ENCODE results near the gene PRICKLE3. TPM values are rescaled to one million over a fixed set of nuclear protein-coding genes. Genes with fewer than 3 reads are reported as not detected.

Gene PRICKLE3, protein sequence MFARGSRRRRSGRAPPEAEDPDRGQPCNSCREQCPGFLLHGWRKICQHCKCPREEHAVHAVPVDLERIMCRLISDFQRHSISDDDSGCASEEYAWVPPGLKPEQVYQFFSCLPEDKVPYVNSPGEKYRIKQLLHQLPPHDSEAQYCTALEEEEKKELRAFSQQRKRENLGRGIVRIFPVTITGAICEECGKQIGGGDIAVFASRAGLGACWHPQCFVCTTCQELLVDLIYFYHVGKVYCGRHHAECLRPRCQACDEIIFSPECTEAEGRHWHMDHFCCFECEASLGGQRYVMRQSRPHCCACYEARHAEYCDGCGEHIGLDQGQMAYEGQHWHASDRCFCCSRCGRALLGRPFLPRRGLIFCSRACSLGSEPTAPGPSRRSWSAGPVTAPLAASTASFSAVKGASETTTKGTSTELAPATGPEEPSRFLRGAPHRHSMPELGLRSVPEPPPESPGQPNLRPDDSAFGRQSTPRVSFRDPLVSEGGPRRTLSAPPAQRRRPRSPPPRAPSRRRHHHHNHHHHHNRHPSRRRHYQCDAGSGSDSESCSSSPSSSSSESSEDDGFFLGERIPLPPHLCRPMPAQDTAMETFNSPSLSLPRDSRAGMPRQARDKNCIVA
- polyA plus RNA-seq (ENCODE audit: insufficient read length in 3 of 3), result 1 to 10 TPM; 3.2 to 4.6 (median 3.8) TPM

DNA sequence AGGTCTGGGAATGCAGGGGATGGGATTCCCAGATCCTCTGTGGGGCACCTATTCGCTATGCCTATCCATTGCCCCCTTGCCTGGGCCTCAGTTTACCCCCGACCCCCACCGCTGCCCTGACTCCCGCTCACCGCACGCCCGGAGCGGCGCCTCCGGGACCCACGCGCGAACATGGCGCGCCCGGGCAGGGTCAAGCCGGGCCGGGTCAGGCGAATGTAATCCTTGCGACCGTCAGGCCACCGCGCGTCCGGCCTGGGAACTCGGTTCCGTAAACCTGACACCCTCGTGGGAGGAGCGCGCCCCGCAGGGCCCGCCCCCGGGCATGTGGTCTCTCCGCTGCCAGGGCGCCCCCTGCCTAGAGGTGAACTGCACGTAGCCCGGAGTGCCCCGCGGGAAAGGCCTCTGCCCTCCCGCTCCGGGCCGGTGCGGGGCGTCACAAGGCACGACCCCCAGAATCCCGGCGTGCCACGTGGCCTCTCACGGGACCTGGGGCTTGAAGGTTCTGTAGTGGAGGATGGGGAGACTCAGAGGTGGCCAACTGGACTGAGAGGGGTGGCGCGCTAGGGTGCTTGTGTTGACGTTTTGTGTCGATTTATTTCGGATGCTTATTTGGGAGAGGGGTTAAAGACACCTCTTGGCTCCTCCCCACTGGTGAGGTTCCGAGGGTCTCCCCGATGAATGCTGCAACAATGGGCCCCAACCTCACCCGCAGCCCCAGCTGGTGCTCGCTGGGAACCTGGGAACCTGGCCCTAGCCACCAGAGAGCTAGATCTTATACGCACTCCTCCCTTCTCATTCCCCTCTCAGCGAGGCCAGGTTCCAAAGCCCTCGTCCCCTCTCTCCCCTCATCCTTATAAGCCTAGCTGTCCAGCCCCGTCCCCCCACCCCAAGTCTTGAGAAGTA lies at the start of gene PRICKLE3:
TSS of gene PRICKLE3 (minus strand) at position 249 of the 903 bp plus-strand sequence. CDS start at position 173, 76 bp downstream.
- DNase-seq (ENCODE audit: low read depth in 3 of 3, low spot score in 2 of 3), result no peak

DNA sequence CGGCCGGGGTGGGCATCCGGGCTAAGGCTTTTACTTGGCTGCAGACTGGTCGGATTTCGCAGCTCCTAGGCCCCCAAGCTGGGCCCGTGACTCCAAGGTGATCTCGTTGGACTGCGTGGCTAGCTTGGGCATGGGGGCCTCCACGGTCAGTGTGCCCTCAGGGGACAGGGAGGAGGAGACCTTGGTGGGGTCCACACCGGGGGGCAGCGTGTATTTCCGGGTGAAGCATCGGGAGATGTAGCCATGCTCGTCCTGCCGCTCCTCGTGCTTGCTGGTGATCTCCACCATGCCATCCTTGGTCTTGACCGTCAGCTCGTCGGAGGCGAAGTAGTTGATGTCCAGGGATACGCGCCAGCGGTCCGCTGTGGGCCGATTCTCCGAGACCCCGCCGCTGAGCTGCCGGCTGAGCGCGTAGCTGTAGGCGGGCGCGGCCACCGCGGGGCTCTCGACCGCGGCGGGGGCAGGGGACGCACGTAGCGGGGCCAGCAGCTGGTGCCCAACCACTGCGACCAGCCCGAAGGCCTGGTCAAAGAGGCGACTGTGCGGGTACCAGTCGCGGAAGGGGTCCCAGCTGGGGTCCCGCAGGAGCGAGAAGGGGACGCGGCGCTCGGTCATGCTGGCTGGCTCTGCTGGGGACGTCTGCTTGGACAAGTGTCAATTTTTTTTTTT lies 47.8 kb upstream of the PRICKLE3 start:
- no peak for DNase-seq (ENCODE audit: low read depth in 3 of 3, low spot score in 2 of 3)

DNA sequence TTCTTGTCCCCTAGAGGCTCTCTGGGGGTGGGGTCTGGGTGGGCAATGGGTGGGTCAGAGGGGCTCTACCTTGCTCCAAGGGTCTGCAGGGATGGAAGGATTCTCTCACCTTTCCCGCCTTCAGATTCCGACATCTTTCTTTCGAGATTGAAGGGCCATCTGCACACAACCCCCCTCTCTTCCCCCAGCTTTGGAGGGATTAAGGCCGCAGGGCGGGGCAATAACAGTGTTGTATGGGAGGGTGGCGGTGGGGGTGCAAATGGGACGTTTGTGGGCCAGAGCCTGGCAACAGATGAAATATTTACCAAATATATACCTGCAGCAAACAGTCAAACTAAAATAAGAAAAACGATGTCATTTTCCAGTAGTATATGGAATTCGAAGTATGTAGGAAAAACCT lies 47.0 kb upstream of the PRICKLE3 start, which contains the start of gene CACNA1F:
TSS of gene CACNA1F (minus strand) at position 165 of the 400 bp plus-strand sequence. CDS start at position 134, 31 bp downstream.
- no peak for DNase-seq (ENCODE audit: low read depth in 3 of 3, low spot score in 2 of 3)

DNA sequence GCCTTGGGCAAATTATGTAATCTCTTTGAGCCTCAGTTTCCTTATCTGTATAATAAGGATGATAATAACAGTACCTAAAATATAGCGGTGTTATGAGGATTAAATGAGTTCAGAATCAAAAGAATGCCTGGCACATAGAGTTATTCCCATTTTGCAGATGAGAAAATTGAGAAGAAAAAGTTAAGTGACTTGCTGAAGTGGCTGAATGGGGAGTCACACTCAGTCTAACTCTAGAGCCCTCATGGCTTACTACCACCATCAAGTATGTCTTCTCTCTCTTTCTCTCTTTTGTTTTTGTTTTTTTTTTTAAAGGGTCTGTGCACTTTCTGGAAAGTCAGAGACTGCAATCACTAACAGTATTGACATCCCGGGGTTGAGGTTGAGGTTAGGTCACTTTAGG lies 46.4 kb upstream of the PRICKLE3 start:
- DNase-seq (ENCODE audit: low read depth in 3 of 3, low spot score in 2 of 3), result no peak

DNA sequence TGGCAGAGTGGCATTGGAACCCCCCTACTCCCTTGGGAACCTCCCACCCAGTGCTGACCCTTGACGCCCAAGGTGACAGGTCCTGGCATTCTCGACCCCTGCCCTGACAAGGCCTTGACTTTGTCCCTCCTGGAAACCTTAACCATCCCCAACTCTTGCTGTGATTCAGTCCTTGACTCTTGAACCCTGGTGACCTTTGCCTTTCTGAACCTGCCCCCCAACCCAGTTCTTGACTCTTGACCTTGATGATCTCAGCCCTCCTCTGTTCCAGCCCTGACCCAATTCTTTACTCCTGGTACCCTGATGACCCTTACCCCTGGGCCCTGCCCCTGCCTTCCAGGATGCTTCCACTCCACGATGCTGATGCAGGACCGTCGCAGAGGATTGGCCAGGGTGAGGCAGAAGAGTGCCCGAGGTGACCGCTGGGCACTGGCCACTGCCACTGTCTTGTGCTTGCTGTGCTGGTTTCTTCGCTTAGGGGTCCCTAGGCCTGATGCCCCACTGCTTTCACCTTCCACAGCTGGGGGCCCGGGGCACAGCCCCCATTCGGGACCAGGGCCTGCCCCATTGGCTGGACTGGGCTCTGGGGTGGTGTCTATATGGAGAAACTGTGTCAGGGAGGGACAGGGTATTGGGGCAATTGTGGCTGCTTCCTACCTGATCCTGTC lies 45.3 kb upstream of the PRICKLE3 start:
- no peak for DNase-seq (ENCODE audit: low read depth in 3 of 3, low spot score in 2 of 3)

DNA sequence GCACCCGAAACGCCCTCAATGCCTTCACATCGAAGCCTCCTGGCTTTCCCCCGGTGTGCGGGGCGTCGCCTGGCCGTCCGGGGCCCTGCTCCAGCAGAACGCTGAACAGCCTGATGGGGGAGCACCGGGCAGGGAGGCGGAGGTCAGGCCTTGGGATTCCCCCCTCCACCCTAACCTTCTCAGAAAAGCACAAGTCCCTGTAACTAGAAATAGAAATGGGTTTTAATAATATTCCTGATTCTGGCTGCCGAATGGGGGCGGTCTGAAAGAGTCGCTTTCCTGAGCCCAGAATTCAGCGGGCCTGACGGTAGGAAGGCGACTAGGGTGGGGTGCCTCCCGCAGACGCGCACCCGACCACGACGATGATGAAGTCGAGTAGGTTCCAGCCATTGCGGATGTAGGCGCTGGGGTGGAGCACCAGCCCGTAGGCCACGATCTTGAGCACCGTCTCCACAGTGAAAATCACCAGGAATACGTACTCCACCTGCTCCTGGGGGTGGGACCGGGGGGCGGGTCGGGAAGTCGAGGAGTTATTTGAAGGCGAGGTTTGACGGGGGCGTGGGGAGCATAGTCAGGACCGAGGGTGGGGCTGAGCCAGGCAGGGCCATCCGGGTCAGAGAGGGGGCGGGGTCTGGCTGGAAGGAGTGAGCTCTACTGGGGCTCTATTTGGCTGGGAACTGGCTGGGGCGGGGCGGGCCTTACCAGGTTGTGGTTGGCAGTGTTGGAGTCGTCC lies 44.5 kb upstream of the PRICKLE3 start:
- DNase-seq (ENCODE audit: low read depth in 3 of 3, low spot score in 2 of 3), result no peak

DNA sequence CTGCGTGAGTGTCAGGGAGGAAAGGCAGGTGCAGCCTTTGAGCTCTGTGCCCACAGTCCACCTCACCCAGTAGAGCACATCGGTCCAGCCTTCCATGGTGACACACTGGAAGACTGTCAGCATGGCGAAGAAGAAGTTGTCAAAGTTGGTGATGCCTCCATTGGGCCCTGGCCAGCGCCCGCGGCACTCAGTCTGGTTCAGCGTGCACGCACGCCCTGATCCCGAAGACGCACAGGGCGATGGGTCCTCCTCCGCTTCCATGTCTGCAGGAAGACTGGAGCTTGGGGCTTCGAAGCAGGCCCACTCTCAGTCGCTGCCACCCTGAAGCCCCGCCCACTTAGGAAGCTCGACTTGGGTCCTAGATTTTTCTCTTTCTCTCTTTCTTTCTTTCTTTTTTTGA lies 42.0 kb upstream of the PRICKLE3 start:
- no peak for DNase-seq (ENCODE audit: low read depth in 3 of 3, low spot score in 2 of 3)

DNA sequence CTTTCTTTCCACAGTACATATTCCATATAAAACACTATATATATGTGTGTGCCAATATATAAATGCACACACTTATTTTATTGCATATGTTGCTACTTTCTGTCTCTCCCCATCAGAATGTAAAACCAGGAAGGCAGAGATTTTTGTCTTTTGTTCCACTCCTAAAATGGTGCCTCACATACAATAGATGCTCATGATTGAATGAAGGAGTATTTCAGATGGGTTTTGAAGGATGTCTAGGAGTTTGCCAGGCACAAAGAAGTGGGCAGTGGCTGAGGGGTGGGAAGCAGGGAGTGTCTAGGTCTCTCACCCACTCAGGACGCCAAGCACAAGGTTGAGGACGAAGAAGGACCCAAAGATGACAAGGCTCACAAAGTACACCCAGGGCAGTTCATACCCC lies 41.6 kb upstream of the PRICKLE3 start:
- no peak for DNase-seq (ENCODE audit: low read depth in 3 of 3, low spot score in 2 of 3)

DNA sequence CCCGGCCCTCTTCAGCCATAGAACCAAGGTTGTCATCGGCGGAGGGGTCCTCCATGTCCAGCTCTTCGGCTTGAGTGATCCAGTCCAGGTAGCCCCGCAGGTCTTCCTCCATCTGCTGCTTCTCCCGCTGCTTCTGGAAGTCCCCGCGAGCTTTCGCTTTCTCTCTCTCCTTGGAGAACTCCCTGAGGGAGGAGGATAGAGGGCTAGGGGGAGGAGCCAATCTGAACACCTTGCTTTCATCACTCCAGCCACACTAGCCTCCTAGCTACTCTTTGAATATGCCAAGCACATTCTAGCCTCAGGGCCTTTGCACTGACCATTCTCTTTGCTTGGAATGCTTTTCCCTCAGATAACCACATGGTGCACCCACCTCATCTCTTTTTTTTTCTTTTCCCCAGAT lies 40.8 kb upstream of the PRICKLE3 start:
- no peak for DNase-seq (ENCODE audit: low read depth in 3 of 3, low spot score in 2 of 3)

DNA sequence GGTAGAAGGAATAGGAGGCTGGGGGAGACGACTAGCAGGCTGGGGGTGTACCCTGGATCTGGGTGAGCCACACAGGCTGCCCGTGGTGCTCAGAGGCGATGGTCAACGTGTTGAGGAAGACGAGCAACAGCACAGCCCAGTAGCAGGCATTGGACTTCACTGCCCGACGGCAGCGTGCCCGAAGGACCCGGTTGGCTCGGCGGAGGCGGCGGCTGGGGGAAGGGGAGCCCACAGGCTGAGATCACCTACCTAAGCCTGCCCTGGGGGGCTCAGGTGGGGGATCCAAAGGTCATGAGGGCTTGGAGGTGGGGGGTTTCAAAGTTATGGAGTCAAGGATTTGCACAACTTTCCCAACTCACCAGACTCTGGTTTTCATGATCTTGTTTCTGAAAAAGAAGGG lies 39.7 kb upstream of the PRICKLE3 start:
- no peak for DNase-seq (ENCODE audit: low read depth in 3 of 3, low spot score in 2 of 3)

DNA sequence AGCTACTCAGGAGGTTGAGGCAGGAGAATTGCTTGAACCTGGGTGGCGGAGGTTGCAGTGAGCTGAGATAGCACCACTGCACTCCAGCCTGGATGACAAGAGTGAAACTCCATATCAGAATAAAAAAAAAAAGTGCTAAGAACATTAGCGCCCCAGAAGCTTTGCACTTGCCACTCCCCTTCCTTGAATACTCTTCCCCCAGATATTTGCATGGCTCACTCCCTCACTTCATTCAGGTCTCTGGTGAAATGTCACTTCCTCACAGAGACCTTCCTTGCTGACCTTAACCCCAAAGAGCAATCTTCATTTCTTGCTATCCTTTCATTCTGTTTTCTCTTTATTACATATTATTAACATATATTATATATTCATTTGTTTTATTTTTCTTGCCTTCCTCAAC lies 35.7 kb upstream of the PRICKLE3 start:
- no peak for DNase-seq (ENCODE audit: low read depth in 3 of 3, low spot score in 2 of 3)

DNA sequence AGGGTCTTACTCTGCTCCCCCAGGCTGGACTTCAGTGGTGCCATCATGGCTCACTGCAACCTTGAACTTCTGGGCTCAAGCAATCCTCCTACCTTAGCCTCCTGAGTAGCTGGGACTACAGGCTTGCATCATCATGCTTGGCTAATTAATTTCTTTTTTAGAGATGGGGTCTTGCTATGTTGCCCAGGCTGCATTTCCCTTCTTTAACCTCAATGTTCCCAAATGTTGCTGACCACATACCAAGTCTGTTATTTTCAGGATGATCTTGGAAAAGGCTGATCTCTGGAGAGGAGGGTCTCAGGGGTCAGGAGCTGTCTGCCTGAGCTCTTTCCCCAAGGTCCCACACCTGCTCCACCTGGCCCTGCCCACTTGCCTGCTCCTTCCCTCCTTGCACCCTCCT lies 33.9 kb upstream of the PRICKLE3 start:
- no peak for DNase-seq (ENCODE audit: low read depth in 3 of 3, low spot score in 2 of 3)

DNA sequence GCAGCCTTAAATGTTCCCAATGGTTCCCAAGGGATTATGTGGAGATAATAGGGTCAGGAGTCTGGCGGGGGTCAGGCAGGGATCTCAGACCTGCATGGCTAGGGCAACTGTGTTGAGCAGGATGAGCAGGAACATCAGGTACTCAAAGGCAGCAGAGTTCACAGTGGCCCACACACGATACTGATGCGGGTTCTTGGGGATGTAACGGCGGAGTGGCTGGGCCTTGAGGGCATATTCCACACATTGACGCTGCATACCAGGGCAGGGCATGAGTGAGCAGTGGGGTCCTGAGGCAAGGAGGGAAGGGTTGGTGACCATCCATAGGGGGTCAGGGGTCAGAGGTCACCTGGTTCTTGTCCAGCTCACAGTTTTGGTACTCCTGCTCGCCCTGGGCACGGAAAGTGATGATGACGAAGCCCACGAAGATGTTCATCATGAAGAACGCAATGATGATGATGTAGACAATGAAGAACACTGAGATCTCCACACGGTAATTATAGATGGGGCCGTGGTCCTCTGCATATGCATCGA lies 28.9 kb upstream of the PRICKLE3 start:
- no peak for DNase-seq (ENCODE audit: low read depth in 3 of 3, low spot score in 2 of 3)

DNA sequence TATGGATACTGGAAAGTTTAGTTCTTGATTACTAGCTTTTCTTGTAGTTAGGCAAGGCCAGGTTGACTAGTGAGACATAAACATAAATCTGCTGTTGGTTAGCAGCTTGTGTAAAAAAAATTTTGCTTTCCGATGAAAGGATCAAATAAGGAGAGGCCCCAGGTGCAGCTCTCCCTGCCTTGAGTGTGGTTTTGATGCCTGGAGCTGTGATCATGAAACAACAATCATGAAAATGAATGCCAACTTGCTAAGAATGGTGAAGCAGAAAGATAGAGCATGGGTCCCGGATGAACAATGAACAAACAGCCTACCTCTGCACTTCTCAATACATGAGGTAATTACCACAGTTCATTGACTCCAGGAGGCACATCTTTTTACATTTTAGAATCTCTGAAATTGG lies 28.2 kb upstream of the PRICKLE3 start:
- DNase-seq (ENCODE audit: low read depth in 3 of 3, low spot score in 2 of 3), result no peak

DNA sequence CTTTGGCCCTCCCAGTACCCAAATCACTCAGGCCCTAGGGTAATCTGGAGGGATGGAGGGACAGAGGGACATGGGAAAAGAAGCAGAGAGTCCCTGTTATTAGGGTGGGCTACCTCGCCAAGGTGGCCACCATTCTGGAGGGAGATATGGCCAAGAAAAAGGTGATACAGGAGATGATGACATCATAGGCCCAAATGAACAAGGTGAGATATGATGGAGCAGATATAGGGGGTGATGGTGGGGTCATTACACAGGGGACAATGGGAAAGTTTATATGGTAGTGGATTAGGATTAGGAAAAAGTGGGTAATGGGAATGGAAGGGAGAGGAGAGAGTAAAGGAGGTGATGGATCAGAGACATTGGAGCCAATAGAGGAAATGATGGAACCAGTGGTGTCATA lies 26.7 kb upstream of the PRICKLE3 start:
- DNase-seq (ENCODE audit: low read depth in 3 of 3, low spot score in 2 of 3), result no peak

DNA sequence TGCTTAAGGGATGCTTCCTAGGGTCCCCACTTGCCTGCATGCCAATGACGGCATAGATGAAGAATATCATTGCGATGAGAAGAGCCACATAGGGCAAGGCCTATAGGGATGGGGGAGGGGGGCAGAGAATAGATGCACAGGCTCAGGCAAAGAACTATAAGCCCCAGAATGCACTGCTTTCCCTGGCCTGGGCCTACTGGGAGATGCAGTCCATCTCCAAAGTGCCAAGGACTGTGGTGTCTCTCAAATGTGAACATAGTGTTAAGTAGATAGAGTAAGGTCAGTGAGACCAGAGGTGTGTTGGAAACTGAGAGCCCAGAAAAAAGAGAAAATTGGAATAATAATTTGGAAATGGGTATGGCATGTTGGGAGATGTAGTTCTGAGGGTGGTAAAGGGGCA lies 26.0 kb upstream of the PRICKLE3 start:
- DNase-seq (ENCODE audit: low read depth in 3 of 3, low spot score in 2 of 3), result no peak

DNA sequence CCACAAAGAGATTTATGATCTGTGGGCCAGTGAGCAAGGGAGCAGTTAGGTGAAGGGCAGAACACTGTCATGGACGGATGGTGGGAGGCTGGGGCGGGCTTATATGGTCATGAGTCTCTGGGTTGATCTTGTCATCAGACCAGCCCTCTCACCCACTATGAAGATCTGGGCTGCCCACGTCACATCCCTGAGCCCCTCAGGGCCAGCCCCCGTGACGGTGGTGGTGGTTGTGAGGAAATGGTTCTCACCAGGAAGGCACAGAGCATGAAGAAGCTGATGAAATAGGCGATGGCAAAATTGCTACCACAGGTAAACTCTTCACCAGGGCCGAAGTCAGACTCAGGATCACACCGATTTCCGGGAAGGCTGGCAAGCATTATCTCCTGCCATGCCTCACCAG lies 24.9 kb upstream of the PRICKLE3 start:
- DNase-seq (ENCODE audit: low read depth in 3 of 3, low spot score in 2 of 3), result no peak

DNA sequence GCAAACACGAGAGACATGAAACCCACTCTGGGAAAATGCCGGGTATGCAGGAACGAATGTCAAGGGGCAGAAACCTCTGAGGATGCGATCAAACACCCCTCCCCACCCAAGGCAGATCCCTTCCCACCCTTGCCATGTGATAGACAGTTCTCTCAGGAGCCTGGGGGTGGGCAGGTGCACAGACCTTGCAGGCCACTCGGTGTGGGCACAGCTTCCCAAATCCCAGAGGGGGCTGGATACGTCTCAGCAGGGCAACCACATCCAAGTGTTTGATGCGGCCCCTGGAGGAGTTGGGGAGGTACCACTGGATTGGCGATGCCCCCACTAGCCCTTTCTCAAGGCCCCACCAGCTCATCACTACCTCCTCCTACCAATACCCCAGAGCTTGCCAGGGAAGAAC lies 24.2 kb upstream of the PRICKLE3 start:
- no peak for DNase-seq (ENCODE audit: low read depth in 3 of 3, low spot score in 2 of 3)

Measured in right renal cortex interstitium (tissue), 3 donors.